Sigmoid colon (tissue), 4 donors: ENCODE data around the gene ZNF782.

Source experiments
- CTCF ChIP-seq, 4 experiments: fragments of 450-650 bp in 3 of 4; fragments of 200-600 bp in 1 of 4; IDR thresholded peaks; one replicate each; pipeline ENCODE4 v1.5.1; 2016 to 2019; ENCODE audit warnings: antibody characterized with exemption in 4 of 4, mild to moderate bottlenecking in 3 of 4, moderate library complexity in 2 of 4
- POLR2A ChIP-seq, 2 donors: fragments of 450-650 bp; IDR thresholded peaks; one replicate each; pipeline ENCODE4 v1.6.1; 2016; ENCODE audit warnings: antibody characterized with exemption in 2 of 2, mild to moderate bottlenecking in 2 of 2, moderate library complexity in 2 of 2
- POLR2AphosphoS5 ChIP-seq, 4 donors: sonication (generic); formaldehyde crosslinking; IDR thresholded peaks; one replicate each; pipeline ENCODE4 v1.6.1; 2017; ENCODE audit warnings: antibody characterized with exemption in 4 of 4

- TF ChIP-seq CTCF (IDR thresholded peaks at IDR 0.05) (no peak), POLR2A (IDR thresholded peaks at IDR 0.05) (no peak), POLR2AphosphoS5 (IDR thresholded peaks at IDR 0.05) (no peak)
Observed at GRCh38 chr9:96817973-96818372, 36.3 kb downstream of the ZNF782 start.
